ENCODE results near the gene DNHD1.

The DNHD1 gene

DNA sequence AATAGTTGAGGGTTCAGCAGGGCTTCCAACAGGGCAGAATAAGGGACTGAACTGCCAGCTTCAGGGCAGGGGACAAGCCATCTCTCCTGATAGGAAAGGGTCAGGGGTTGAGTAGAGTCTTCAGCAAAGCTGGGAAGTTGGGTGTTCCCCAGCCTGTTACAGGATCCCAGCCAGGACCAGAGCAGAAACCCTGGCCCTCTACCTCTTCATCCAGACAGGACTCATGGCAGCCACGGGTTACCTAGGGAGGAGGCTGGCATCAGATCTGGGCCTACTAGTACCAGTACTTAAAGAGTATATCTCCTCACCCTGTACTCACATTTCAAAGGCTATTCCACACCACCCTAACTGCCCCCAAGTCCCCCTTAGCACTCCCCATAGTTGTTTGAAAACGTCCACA, 117.4 kb downstream of the DNHD1 start:
- no peak for DNase-seq

DNA sequence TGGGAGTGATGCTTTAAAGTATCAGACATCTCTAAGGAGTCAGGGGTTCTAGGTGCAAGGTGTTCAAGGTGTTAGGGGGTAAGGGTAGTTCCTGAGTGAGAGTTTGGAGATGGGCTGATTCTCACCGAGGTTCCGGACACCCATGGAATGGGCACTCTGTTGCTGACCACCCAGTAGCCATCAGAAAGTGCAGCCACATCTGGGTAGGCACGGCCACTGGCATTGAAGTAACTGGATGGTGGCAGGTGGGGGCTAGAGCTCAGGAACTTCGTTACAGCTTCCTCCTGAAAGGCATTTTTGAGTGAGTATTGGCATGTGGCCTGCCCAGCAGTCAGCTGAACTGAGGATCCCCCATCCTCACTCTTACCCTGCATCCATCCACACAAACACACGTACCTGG, 118.0 kb downstream of the DNHD1 start:
- DNase-seq, result no peak

DNA sequence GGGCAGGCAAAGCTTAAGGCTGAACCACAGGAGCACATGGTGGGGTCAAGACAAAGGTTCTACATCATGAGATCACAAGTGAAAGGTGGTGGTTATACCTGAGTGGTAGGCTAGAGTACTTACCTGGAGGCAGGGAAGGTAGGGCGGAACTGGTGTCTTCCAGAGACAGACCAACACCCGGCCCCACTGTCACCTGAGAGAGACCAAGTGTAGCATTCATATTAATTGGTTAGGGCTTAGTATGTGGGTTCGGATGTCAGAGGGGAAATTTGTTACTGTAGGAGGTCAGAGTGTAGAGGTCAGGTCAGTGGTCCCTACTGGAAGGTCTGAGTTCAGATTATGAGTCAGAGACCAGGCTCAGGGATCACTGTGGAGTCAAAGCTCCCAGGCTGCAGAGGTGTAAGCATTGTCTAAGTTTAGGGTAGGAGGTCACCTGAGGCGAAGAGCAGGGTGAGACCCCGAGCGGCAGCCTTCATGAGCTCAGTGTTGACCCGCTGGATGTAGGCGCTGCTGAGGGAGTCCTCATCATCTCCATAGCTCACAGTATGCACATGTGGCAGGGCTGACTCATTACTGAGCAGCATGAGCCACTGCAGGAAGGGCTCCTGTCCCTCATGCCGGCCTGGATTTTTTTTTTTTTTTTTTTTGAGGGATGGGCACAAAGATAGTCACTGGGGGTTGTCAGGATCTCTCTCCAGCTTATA, 119.0 kb downstream of the DNHD1 start:
- no peak for DNase-seq

DNA sequence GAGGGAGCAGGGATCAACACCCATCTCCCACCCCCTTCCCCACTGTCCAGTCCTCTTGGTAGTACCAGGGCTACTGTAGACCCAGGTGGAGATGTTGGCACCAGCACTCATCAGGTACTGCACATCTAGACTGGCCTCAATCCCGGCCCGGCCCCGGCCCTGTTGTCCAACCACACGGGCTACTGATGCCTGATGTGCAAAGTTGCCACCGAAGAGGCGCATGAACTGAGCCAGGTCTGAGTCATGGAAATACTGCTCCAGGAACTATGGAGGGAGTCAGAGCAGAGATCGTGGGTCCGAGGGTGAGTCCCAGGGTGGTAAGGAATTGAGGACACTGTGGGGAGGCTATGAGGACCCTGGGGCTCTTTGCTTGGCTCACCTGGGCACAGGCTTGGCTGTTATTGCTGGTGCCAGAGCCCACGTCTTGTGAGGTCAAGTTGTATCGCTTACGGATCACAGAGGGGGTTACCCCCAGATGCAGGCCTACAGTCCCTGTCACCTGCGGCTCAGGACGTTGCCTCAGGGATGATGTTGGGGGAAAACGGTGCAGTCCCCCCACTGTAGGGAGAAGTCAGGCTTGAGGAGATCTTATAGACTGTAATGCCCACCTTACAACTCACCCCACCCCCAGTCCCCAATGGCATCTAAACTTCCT, 119.6 kb downstream of the DNHD1 start:
- no peak for DNase-seq

DNA sequence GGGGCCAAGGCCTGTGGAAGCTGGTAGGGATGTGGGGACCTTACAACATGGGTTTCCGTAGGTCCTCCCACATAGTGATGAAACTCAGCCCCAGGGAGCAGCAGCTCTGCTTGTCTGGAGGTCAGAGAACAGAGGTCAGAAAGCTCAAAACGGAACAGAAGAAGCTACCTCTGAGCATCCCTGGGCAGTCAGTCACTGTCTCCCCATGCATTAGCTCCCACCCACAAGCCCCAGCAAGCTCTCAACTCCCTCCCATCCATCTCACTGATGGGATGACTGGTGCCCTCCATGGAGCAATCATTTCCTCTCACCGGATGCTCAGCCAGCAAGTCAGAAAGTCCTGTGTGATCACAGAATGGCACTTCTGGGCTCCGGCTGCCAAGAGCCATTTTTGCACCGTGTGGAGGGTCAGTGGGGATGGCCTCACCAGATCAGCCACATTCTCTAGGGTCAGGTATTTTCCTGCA, 120.3 kb downstream of the DNHD1 start:
- DNase-seq, result no peak

DNA sequence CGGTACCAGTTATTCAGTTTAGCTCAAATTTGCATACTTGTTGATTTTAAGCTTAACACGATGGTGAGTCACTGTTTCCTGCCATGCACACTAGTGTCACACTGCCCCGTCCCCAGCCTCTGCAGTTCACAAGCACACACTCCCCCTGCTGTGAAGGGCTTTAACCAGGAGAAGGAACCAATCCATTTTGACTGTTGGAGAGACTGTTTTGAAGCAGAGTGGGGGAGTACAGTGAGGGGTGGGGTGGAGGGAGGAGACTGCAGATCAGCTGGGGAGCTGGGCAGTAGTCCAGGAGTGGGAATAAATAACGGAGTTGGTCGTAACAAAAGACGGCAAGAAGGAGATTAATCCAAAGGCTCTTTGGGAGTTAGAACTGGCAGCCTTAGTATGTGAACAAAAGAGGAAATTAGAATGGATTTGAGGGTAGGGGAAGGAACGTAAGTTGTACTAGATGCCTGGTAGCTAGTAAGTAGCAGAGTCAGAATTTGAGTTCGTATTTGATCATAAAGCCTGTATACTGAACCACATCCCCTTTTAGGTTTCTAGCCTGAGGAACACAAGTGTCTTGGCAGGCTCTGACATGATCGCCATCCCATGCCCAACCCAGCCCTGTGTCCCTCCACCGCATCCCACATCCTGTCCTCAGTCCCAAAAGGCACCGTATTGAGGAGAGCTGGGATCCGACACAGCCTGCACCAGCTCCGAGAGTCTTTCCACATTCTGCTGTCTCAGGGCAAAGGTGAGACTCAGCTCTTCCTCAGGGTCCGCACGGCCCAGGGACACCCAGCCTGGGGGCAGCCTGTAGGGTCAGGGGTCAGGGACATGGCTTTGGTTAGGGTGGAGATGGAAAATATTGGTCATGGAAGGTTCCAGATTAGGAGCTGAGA, 121.3 kb downstream of the DNHD1 start:
- no peak for DNase-seq

DNA sequence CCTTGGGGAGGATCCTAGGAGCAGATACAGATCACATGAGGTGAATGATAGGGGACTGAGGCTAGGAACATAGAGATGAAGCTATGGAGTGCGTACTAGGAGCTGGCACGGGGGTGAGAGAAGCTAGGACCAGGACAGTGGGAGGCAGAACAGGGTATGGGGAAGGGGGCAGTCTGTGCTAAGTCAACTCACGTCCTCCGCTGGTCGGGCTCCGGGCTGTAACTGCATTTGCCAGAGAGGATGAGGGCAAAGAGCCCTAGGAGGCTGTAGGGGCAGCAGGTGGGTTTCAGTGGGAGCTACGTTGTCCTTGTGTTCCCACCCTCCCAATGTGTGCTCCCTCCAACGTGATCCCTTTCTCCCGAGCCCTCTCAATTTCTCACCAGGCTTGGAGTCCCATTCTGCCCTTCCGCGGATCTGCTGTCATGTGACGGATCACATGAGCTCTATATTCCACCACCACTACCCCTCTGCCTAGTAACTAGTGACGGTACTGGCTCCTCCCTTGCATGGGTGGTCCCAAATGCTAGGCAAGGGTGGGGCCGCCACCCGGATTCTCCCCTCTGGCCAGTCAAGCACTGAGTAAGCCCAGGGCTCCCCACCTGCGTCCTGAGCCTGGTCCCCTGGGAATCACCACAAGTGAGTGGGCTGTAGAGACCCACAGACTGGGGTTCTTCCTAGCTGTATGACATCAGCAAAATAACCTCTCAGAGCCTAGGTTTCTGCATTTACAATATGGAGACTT, 122.1 kb downstream of the DNHD1 start, which contains the start of gene TPP1:
Gene TPP1 (minus strand): TSS at position 419 of the 742 bp plus-strand sequence. CDS start 22 bp downstream, at position 397.
- DNase-seq, result peak; percentile 93

DNA sequence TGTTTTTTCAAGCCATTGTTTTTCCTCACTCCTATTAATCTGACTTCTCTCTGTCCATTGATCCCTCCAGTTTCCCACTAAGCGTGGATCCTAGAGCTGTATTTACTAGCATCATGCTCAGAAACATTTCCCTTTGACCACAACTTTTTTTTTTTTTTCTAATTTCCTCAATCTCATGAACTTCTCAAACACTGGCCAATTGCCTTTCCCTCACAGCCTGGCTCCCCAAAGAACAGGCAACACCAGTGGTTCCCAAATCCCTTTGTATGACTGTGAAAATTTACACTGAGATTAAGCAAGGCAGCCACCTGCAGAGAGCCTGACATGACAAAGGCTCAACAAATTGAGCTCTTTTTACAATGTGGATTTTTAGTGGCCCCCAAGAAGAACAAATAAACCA, 123.6 kb downstream of the DNHD1 start:
- DNase-seq, result no peak
